HepG2 (cell line): ENCODE results near the gene CASKIN1.

ENCODE experiments used
- CBX2 ChIP-seq, 2 experiments: fragments of 200-600 bp in 1 of 2; sonication (generic); formaldehyde crosslinking in 1 of 2; IDR thresholded peaks; 2 replicates each; pipeline versions ENCODE4 v1.7.0 to v1.8.1; 2018 to 2022; ENCODE audit warnings: low read depth in 2 of 2, low read length in 1 of 2, mild to moderate bottlenecking in 1 of 2, missing genetic modification reagents in 1 of 2
- POLR2AphosphoS5 ChIP-seq: IDR thresholded peaks from 2 replicates; pipeline ENCODE4 v1.6.1; 2012; ENCODE audit warnings: low read depth, low read length
- RAD21 ChIP-seq: fragments of 450-650 bp; formaldehyde crosslinking; IDR thresholded peaks from 2 replicates; pipeline ENCODE4 v1.5.0; 2020; ENCODE audit warnings: mild to moderate bottlenecking
- SP4 ChIP-seq: sonication (generic); formaldehyde crosslinking; IDR thresholded peaks from 2 replicates; pipeline ENCODE4 v1.8.1; 2023; ENCODE audit warnings: mild to moderate bottlenecking, missing genetic modification reagents
- ZNF282 ChIP-seq: fragments of 450-650 bp; IDR thresholded peaks from 2 replicates; pipeline ENCODE4 v1.6.1; 2018; ENCODE audit not compliant: partially characterized antibody
- ZNF383 ChIP-seq: sonication (generic); formaldehyde crosslinking; IDR thresholded peaks from 2 replicates; pipeline ENCODE4 v1.4.0; 2020; ENCODE audit warnings: missing genetic modification reagents, mild to moderate bottlenecking, borderline replicate concordance
- ZNF780A ChIP-seq: sonication (generic); formaldehyde crosslinking; IDR thresholded peaks from 2 replicates; pipeline ENCODE4 v1.8.0; 2022; ENCODE audit warnings: mild to moderate bottlenecking, missing genetic modification reagents, moderate library complexity
- TF ChIP-seq, protein P1 (sequence below): sonication (generic); formaldehyde crosslinking; IDR thresholded peaks from 2 replicates; pipeline ENCODE4 v1.5.0; 2020; ENCODE audit warnings: mild to moderate bottlenecking, missing genetic modification reagents, moderate library complexity
- TF ChIP-seq, protein P2 (sequence below): sonication (generic); formaldehyde crosslinking; IDR thresholded peaks from 2 replicates; pipeline ENCODE4 v1.4.0; 2020; ENCODE audit warnings: missing genetic modification reagents, low read depth, mild to moderate bottlenecking, borderline replicate concordance

DNA sequence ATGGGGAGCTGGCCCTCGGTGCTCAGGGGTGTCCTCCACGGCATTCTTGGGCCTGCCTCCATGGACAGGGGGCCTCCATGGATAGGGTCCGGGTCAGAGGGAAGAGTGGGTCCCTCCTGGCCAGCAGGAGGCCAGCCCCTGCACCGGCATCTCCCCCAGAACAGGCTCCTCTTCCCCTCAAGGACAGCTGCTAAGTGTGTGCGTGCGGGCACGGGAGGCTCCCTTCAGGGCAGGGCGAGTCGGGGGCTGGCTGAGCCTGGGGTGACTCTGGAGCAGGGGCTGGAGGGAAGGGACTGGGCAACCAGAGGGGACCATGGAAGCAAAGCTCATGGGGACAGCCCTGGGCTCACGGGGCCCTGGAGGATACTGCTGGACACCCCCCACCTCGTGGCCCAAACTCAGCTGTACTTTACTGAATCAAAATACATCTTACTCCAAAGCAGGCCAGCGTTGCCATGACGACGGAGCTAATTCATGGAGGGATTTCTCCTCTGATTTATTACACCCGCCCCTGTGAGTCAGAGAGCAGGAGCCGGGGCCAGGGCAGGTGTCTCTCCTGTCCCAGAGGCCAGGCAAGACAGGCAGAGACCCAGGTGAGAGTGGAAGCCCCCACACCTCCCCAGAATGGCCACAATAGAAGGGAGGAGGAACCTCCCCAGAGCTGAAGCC, 2.1 kb downstream of the CASKIN1 start:
- TF ChIP-seq, protein P1, sequence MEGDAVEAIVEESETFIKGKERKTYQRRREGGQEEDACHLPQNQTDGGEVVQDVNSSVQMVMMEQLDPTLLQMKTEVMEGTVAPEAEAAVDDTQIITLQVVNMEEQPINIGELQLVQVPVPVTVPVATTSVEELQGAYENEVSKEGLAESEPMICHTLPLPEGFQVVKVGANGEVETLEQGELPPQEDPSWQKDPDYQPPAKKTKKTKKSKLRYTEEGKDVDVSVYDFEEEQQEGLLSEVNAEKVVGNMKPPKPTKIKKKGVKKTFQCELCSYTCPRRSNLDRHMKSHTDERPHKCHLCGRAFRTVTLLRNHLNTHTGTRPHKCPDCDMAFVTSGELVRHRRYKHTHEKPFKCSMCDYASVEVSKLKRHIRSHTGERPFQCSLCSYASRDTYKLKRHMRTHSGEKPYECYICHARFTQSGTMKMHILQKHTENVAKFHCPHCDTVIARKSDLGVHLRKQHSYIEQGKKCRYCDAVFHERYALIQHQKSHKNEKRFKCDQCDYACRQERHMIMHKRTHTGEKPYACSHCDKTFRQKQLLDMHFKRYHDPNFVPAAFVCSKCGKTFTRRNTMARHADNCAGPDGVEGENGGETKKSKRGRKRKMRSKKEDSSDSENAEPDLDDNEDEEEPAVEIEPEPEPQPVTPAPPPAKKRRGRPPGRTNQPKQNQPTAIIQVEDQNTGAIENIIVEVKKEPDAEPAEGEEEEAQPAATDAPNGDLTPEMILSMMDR (CRISPR knock-in tag) = no peak
- no peak for TF ChIP-seq ZNF780A (CRISPR knock-in tag)
- TF ChIP-seq, protein P2, sequence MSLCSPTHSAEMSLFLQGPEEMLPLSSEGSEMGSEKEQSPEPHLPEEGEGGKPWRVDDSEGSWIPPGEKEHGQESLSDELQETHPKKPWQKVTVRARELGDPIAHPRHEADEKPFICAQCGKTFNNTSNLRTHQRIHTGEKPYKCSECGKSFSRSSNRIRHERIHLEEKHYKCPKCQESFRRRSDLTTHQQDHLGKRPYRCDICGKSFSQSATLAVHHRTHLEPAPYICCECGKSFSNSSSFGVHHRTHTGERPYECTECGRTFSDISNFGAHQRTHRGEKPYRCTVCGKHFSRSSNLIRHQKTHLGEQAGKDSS (CRISPR knock-in tag) = no peak
- TF ChIP-seq ZNF383 = no peak
- no peak for TF ChIP-seq ZNF282
- no peak for TF ChIP-seq CBX2 (IDR thresholded peaks at IDR 0.05; ENCODE audit: low read depth, low read length)
- no peak for TF ChIP-seq CBX2 (CRISPR knock-in tag; IDR thresholded peaks at IDR 0.05; ENCODE audit: low read depth)
- TF ChIP-seq SP4 = no peak
- TF ChIP-seq POLR2AphosphoS5 = no peak
- TF ChIP-seq RAD21 (CRISPR knock-in tag) = no peak
